HG03342 (cell line): ENCODE data around the gene INTS4.
"Not testable (repeated sequence)": the region's sequence is repeated elsewhere in the genome, so short reads cannot be mapped to it uniquely, and the experiment has no call there.

ENCODE experiments used
- ATAC-seq: cut with Tn5 transposase; IDR thresholded peaks from one replicate; pipeline ENCODE4 v1.9.1; 2021; ENCODE audit warnings: mild to moderate bottlenecking, moderate library complexity; ENCODE audit not compliant: unreplicated experiment

The INTS4 gene

GRCh38 chr11:77883775-77884174 is 110.7 kb downstream of the INTS4 start:
- no peak for ATAC-seq

- no peak for ATAC-seq
Observed at GRCh38 chr11:77882396-77882795, 112.1 kb downstream of the INTS4 start.

- peak; percentile 77 for ATAC-seq
Observed at GRCh38 chr11:77879218-77879617, 115.2 kb downstream of the INTS4 start.

- ATAC-seq, result not testable (repeated sequence)
Observed at GRCh38 chr11:77878247-77878646, 116.2 kb downstream of the INTS4 start.

- no peak for ATAC-seq
Observed at GRCh38 chr11:77876045-77876444, 118.4 kb downstream of the INTS4 start.

GRCh38 chr11:77874206-77874605 is 120.3 kb downstream of the INTS4 start:
- ATAC-seq, result no peak

GRCh38 chr11:77873345-77873744 is 121.1 kb downstream of the INTS4 start:
- ATAC-seq, result no peak

- ATAC-seq, result no peak
Observed at GRCh38 chr11:77871855-77872254, 122.6 kb downstream of the INTS4 start.

- ATAC-seq, result no peak
Observed at GRCh38 chr11:77868744-77869143, 125.7 kb downstream of the INTS4 start.

GRCh38 chr11:77866336-77866735 is 128.1 kb downstream of the INTS4 start:
- ATAC-seq, result no peak

- ATAC-seq, result no peak
Observed at GRCh38 chr11:77865805-77866204, 128.7 kb downstream of the INTS4 start.

GRCh38 chr11:77861444-77861843 is 133.0 kb downstream of the INTS4 start:
- not testable (repeated sequence) for ATAC-seq

GRCh38 chr11:77857906-77858457 is 136.5 kb downstream of the INTS4 start:
- ATAC-seq, result not testable (repeated sequence)

- no peak for ATAC-seq
Observed at GRCh38 chr11:77854838-77855237, 139.6 kb downstream of the INTS4 start.

GRCh38 chr11:77851503-77851902 is 143.0 kb downstream of the INTS4 start:
- no peak for ATAC-seq

- not testable (repeated sequence) for ATAC-seq
Observed at GRCh38 chr11:77843700-77844099, 150.8 kb downstream of the INTS4 start.

GRCh38 chr11:77842441-77843121 is 151.9 kb downstream of the INTS4 start:
- no peak for ATAC-seq

- no peak for ATAC-seq
Observed at GRCh38 chr11:77833302-77833701, 161.2 kb downstream of the INTS4 start.

- ATAC-seq, result no peak
Observed at GRCh38 chr11:77828926-77829325, 165.5 kb downstream of the INTS4 start.
